NCI-H1417 treated with DMSO at 0.1 percent for 48 hours (cell line): Measurements from ENCODE around the gene WWTR1.

Experiments
- DNase-seq: peaks from one replicate; lab custom pipeline; 2025; lab: John Stamatoyannopoulos, UW

WWTR1 gene

GRCh38 chr3:149470381-149470780 lies 187.4 kb downstream of the WWTR1 start:
- no peak for DNase-seq

- no peak for DNase-seq
Observed at GRCh38 chr3:149468504-149469212, 189.2 kb downstream of the WWTR1 start.
